Tibial nerve (tissue), 4 donors: ENCODE results near the gene KCNQ4. TPM values are rescaled to one million over a fixed set of nuclear protein-coding genes. Genes with fewer than 3 reads are reported as not detected.

Source experiments
- DNase-seq, 2 donors: peaks; one replicate each; pipeline ENCODE4 v3.0.0-alpha.2; 2019; ENCODE audit warnings: low spot score in 2 of 2
- H3K27ac ChIP-seq, 4 donors: fragments of 200-600 bp; sonication (generic) in 3 of 4; one replicate each; pipeline ENCODE4 v1.5.1; 2017 to 2019; ENCODE audit warnings: mild to moderate bottlenecking in 1 of 4
- H3K27me3 ChIP-seq, 2 donors: fragments of 200-600 bp; sonication (generic) in 1 of 2; one replicate each; pipeline versions ENCODE4 v1.5.1 to v1.6.0; 2017 to 2019
- H3K36me3 ChIP-seq, 3 donors: fragments of 200-600 bp; sonication (generic); one replicate each; pipeline ENCODE4 v1.5.1; 2018 to 2019
- H3K4me1 ChIP-seq, 4 donors: fragments of 200-600 bp; sonication (generic) in 3 of 4; one replicate each; pipeline ENCODE4 v1.5.1; 2017 to 2019
- H3K4me3 ChIP-seq, 4 donors: fragments of 200-600 bp; sonication (generic) in 3 of 4; one replicate each; pipeline ENCODE4 v1.5.1; 2017 to 2019; ENCODE audit warnings: mild to moderate bottlenecking in 1 of 4, moderate library complexity in 1 of 4
- H3K9me3 ChIP-seq, 4 donors: fragments of 200-600 bp; sonication (generic) in 3 of 4; one replicate each; pipeline ENCODE4 v1.5.1; 2017 to 2019
- CTCF ChIP-seq, 5 experiments: fragments of 200-600 bp in 3 of 5; fragments of 450-650 bp in 2 of 5; sonication (generic) in 3 of 5; IDR thresholded peaks; one replicate each; pipeline ENCODE4 v1.5.1; 2016 to 2019; ENCODE audit warnings: antibody characterized with exemption in 5 of 5, mild to moderate bottlenecking in 3 of 5, moderate library complexity in 2 of 5
- EP300 ChIP-seq, 2 donors: sonication (generic); formaldehyde crosslinking; IDR thresholded peaks; one replicate each; pipeline ENCODE4 v1.6.1; 2017; ENCODE audit warnings: antibody characterized with exemption in 2 of 2, mild to moderate bottlenecking in 1 of 2
- POLR2A ChIP-seq, 2 donors: fragments of 450-650 bp; IDR thresholded peaks; one replicate each; pipeline ENCODE4 v1.6.1; 2017; ENCODE audit warnings: antibody characterized with exemption in 2 of 2, mild to moderate bottlenecking in 2 of 2, moderate library complexity in 2 of 2
- WGBS, 2 donors: methylation state at CpG; one replicate each; pipeline ENCODE4 v1.1.5; 2018; 5-methylcytosine and 5-hydroxymethylcytosine counted together
- total RNA-seq, 4 donors: library from RNA; depleted of rRNA; stranded (reverse); fragments of >200 nt; gene quantifications; one replicate each; pipeline ENCODE4 v1.1.0, GENCODE V29; 2016

The KCNQ4 gene
- total RNA-seq, 4 donors from 2014 or later, result 0.22 to 2.1 (median 1.7) TPM

- peaks cover 0 to 11% (median 0%) of the 10 kb centered on the region in 4 donors for H3K4me1 ChIP-seq
- H3K27ac ChIP-seq, result no peak overlapping the region
- DNase-seq, result no peak
- no peak for TF ChIP-seq EP300 (IDR thresholded peaks at IDR 0.05)
- no peak for TF ChIP-seq POLR2A (IDR thresholded peaks at IDR 0.05)
- TF ChIP-seq CTCF (IDR thresholded peaks at IDR 0.05), result no peak
- H3K36me3 ChIP-seq, result peaks cover 0 to 96% (median 22%) of the 10 kb centered on the region in 3 donors
- no peaks in the 10 kb centered on the region for H3K27me3 ChIP-seq
- no peaks in the 10 kb centered on the region for H3K9me3 ChIP-seq
- no peak overlapping the region for H3K4me3 ChIP-seq
- WGBS, 2 donors, result 84 to 86% methylated on average over 4 of the region's 4 CpGs
Measured at GRCh38 chr1:40760984-40761383, 22.6 kb upstream of the KCNQ4 start.

DNA sequence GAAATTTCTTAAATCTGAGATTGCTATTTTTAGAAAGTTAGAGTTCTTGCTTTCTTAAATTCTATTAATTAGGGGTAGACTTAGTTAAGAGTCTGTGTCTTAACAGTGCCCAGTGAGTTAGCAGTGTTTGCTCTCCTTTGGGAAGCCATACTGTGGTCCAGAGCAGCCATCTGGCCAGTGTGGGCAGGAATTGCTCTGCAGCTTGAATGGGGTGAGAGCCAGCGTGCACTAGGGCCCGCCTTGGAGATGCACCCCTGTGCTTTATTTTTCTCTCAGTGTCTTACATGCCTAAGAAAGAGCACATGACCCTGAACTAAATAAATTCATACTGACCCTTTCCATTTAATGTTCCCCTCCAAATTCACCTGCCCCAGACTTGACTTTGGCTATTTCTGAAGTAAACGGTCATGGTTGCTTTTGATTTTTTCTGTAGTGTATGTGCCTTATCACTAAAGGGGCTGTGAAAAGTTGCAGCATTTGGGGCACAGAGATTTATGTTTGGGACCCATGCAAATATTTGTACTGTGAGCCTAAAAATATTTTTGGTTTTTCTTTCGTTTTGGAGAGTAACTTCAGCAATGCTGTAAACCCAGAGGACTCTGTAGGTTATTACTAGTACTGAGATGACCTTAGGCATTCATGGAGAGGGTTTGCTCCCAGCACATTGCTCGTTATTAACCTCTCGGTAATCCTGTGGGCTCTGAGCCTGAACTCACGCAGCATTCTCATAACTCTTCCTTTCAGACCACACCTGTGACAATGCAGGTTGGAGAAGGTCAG is 21.3 kb upstream of the KCNQ4 start:
- Histone ChIP-seq H3K9me3 (no peaks in the 10 kb centered on the region), H3K36me3 (peaks cover 0 to 96% (median 32%) of the 10 kb centered on the region in 3 donors), H3K4me3 (no peak overlapping the region), H3K27ac (no peak overlapping the region), H3K27me3 (no peaks in the 10 kb centered on the region), H3K4me1 (peaks cover 0 to 11% (median 0%) of the 10 kb centered on the region in 4 donors)
- no peak for DNase-seq
- 77 to 80% methylated on average over 7 of the region's 7 CpGs for WGBS, 2 donors
- TF ChIP-seq POLR2A (IDR thresholded peaks at IDR 0.05), result no peak
- TF ChIP-seq CTCF (IDR thresholded peaks at IDR 0.05), result no peak
- no peak for TF ChIP-seq EP300 (IDR thresholded peaks at IDR 0.05)

DNA sequence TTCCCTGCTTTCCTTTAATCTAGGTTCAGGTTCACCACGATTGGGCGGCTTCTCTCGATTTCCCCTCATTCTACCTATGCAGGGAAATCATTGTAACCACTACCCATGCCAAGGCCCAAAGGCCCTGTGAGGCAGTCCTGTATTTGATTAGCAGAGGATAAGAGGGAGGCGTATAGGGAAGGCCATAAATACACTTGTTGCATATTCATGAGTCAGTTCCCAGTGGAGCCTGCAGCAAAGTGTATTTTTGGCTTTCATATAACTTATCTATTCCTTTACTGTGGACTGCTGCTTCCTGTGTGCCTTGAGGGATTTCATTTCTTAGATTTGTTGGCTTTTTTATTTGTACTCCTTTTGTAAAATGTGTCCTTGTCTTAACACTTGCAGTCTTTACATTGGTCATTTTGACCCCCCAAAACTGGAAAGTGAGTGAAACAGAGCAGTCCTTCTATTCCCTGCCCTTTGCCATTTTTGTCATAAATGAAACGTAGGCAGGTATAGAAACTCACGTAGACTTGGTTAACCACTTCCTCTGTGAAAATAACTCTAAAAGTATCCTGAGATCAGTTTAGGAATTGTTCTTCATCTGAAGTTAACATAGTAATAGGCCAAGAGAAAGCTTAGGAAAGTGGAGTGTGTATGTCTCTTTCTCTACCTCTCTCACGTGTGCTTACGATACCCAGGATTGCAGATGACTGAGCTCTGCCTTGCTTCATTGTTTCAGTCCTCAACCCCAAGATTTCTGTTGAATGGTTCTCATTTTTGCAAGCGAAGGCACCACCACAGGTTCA is 19.6 kb upstream of the KCNQ4 start:
- WGBS, 2 donors, result 78 to 81% methylated on average over 9 of the region's 9 CpGs
- Histone ChIP-seq H3K36me3 (peaks cover 0 to 94% (median 25%) of the 10 kb centered on the region in 3 donors), H3K4me3 (no peak overlapping the region)

DNA sequence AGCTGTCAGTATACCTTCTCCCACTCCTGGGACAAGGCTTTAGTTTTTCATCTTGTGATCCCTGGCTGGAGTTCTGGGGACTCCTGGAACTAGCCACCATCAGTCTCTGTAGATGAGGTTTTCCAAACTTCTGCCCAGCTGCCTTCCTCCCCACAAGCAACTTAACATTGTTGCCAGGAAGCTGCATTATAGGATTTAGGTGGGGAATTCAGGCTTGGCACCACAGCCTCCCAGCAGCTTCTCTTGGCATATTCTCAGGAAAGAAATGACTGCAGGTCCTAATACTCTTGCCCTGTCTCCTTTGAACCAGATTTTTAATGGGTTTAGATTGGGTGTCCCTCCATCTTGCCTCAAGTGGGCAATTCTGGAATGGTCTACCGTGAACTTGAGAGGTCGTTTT is 18.6 kb upstream of the KCNQ4 start:
- Histone ChIP-seq H3K27ac (no peak overlapping the region), H3K4me1 (peaks cover 0 to 22% (median 0%) of the 10 kb centered on the region in 4 donors), H3K27me3 (no peaks in the 10 kb centered on the region), H3K9me3 (no peaks in the 10 kb centered on the region), H3K4me3 (no peak overlapping the region), H3K36me3 (peaks cover 0 to 92% (median 19%) of the 10 kb centered on the region in 3 donors)
- DNase-seq, result no peak
- TF ChIP-seq POLR2A (IDR thresholded peaks at IDR 0.05), result no peak
- no peak for TF ChIP-seq CTCF (IDR thresholded peaks at IDR 0.05)
- no peak for TF ChIP-seq EP300 (IDR thresholded peaks at IDR 0.05)
- 52 to 78% methylated on average over 2 of the region's 2 CpGs for WGBS, 2 donors

More for the DNA sequence above, 19.6 kb upstream of the KCNQ4 start:
- Histone ChIP-seq H3K27ac (no peak overlapping the region), H3K9me3 (no peaks in the 10 kb centered on the region), H3K4me1 (peaks cover 0 to 18% (median 0%) of the 10 kb centered on the region in 4 donors), H3K27me3 (no peaks in the 10 kb centered on the region)
- no peak for TF ChIP-seq CTCF (IDR thresholded peaks at IDR 0.05)
- no peak for TF ChIP-seq EP300 (IDR thresholded peaks at IDR 0.05)
- no peak for TF ChIP-seq POLR2A (IDR thresholded peaks at IDR 0.05)
- DNase-seq, result no peak

- no peak for TF ChIP-seq CTCF (IDR thresholded peaks at IDR 0.05)
- TF ChIP-seq POLR2A (IDR thresholded peaks at IDR 0.05), result no peak
- no peak for TF ChIP-seq EP300 (IDR thresholded peaks at IDR 0.05)
- no peak overlapping the region for H3K27ac ChIP-seq
- 96 to 97% methylated on average over 2 of the region's 2 CpGs for WGBS, 2 donors
- H3K4me1 ChIP-seq, result peaks cover 0 to 19% (median 0%) of the 10 kb centered on the region in 4 donors
- DNase-seq, result no peak
- H3K9me3 ChIP-seq, result no peaks in the 10 kb centered on the region
- peaks cover 0 to 92% (median 19%) of the 10 kb centered on the region in 3 donors for H3K36me3 ChIP-seq
- no peaks in the 10 kb centered on the region for H3K27me3 ChIP-seq
- no peak overlapping the region for H3K4me3 ChIP-seq
Measured at GRCh38 chr1:40766017-40766416, 17.6 kb upstream of the KCNQ4 start.
